ENCODE measurements around the gene GPATCH8. TPM values are rescaled to one million over a fixed set of nuclear protein-coding genes. Genes with fewer than 3 reads are reported as not detected.

GPATCH8 gene
- total and polyA plus RNA-seq, 8 donors: 5.2 to 58.2 (median 19.5) TPM

GRCh38 chr17:44548376-44549230 is 45.4 kb upstream of the GPATCH8 start:
- peaks cover 0 to 33% (median 0%) of the 10 kb centered on the region in 3 donors for H3K27me3 ChIP-seq
- intact Hi-C loops (cut with DNase I; ENCODE audit: low total_unique reads): no loop called here
- 70 to 84% (median 83%) methylated on average over 3 of the region's 3 CpGs for WGBS, 5 donors
- H3K27ac ChIP-seq: peak overlapping the region in 2 of 5 donors; percentile 12 to 14
- peaks cover 0 to 3% (median 1%) of the 10 kb centered on the region in 4 donors for H3K4me1 ChIP-seq
- H3K9me3 ChIP-seq: no peaks in the 10 kb centered on the region
- DNase-seq: no peak
- no peaks in the 10 kb centered on the region for H3K36me3 ChIP-seq
- TF ChIP-seq CTCF (IDR thresholded peaks at IDR 0.05) (no peak), POLR2A (IDR thresholded peaks at IDR 0.05) (no peak), EP300 (IDR thresholded peaks at IDR 0.05) (no peak), POLR2AphosphoS5 (IDR thresholded peaks at IDR 0.05) (no peak)
- no peak overlapping the region for H3K4me3 ChIP-seq

- Histone ChIP-seq H3K9me3 (no peaks in the 10 kb centered on the region), H3K4me3 (no peak overlapping the region), H3K27ac (peak overlapping the region in 2 of 5 donors; percentile 20 to 54), H3K4me1 (peaks cover 0 to 12% (median 6%) of the 10 kb centered on the region in 4 donors), H3K27me3 (peaks cover 0 to 33% (median 0%) of the 10 kb centered on the region in 3 donors), H3K36me3 (no peaks in the 10 kb centered on the region)
- DNase-seq: peak in 1 of 2 donors; percentile 74
- TF ChIP-seq EP300 (IDR thresholded peaks at IDR 0.05): no peak
- TF ChIP-seq CTCF (IDR thresholded peaks at IDR 0.05): no peak
- no peak for TF ChIP-seq POLR2AphosphoS5 (IDR thresholded peaks at IDR 0.05)
- no peak for TF ChIP-seq POLR2A (IDR thresholded peaks at IDR 0.05)
- intact Hi-C loops (cut with DNase I; ENCODE audit: low total_unique reads): no loop called here
- 72 to 79% (median 76%) methylated on average over 4 of the region's 4 CpGs for WGBS, 5 donors
Observed at GRCh38 chr17:44547625-44548267, 44.5 kb upstream of the GPATCH8 start.

GRCh38 chr17:44546671-44547606 is 43.7 kb upstream of the GPATCH8 start:
- Histone ChIP-seq H3K9me3 (no peaks in the 10 kb centered on the region), H3K27ac (peak overlapping the region in 2 of 5 donors; percentile 20 to 54), H3K36me3 (no peaks in the 10 kb centered on the region), H3K4me3 (no peak overlapping the region), H3K4me1 (peaks cover 0 to 13% (median 6%) of the 10 kb centered on the region in 4 donors), H3K27me3 (peaks cover 0 to 41% (median 0%) of the 10 kb centered on the region in 3 donors)
- intact Hi-C loops (cut with DNase I; ENCODE audit: low total_unique reads): no loop called here
- 44 to 56% (median 51%) methylated on average over 4 of the region's 4 CpGs for WGBS, 5 donors
- no peak for DNase-seq
- TF ChIP-seq EP300 (IDR thresholded peaks at IDR 0.05) (no peak), POLR2A (IDR thresholded peaks at IDR 0.05) (no peak), CTCF (IDR thresholded peaks at IDR 0.05) (no peak), POLR2AphosphoS5 (IDR thresholded peaks at IDR 0.05) (no peak)
